OCI-LY7 (cell line): ENCODE results near the gene DCAKD.

Source experiments
- CTCF ChIP-seq: fragments of 200-600 bp; sonication (generic); conservative IDR thresholded peaks from 2 replicates; pipeline ENCODE4 v1.5.1; 2014; ENCODE audit warnings: mild to moderate bottlenecking, antibody characterized with exemption, low read length, moderate library complexity, mixed read lengths
- EZH2phosphoT487 ChIP-seq: fragments of 200-600 bp; sonication (generic); IDR thresholded peaks from 2 replicates; pipeline ENCODE4 v1.6.1; 2018; ENCODE audit warnings: low read depth, borderline replicate concordance, mild to moderate bottlenecking, mixed run types, antibody characterized with exemption, low read length, moderate library complexity, mixed read lengths

GRCh38 chr17:45032174-45032541 is 19.3 kb downstream of the DCAKD start:
- TF ChIP-seq CTCF (no peak), EZH2phosphoT487 (no peak)
